A673 (cell line): ENCODE measurements around the gene PDE6A. TPM values are rescaled to one million over a fixed set of nuclear protein-coding genes. Genes with fewer than 3 reads are reported as not detected.

Experiments used
- BruUV-seq: library from RNA; stranded (reverse); fragments of 400-500 nt; replicated peaks from 2 replicates; lab custom pipeline; 2021; lab: Mats Ljungman, UMichigan
- CTCF ChIA-PET: fragments of 300-600 bp; sonication (Branson Sonifier 250); formaldehyde crosslinking; loops from one replicate; lab custom pipeline; 2022; ENCODE audit warnings: antibody characterized with exemption; lab: Charles Lee
- POLR2A ChIA-PET: fragments of 300-600 bp; sonication (Branson Sonifier 250); formaldehyde crosslinking; loops from one replicate; lab custom pipeline; 2022; ENCODE audit warnings: antibody characterized with exemption; ENCODE audit not compliant: low non-redundant PET; lab: Charles Lee
- DNase-seq: peaks from one replicate; pipeline ENCODE4 v3.0.0-alpha.2; 2015; ENCODE audit warnings: low spot score
- H3K27ac ChIP-seq: fragments of 200-600 bp; sonication (generic); 2 replicates; pipeline ENCODE4 v1.5.1; 2016; ENCODE audit warnings: mixed run types, low read depth, mild to moderate bottlenecking, mixed read lengths, antibody characterized with exemption, low read length; ENCODE audit not compliant: poor library complexity, severe bottlenecking
- H3K27me3 ChIP-seq: fragments of 200-600 bp; sonication (generic); replicated peaks from 2 replicates; pipeline ENCODE4 v1.6.1; 2017; ENCODE audit warnings: mixed run types, low read depth, mild to moderate bottlenecking, mixed read lengths, antibody characterized with exemption, low read length; ENCODE audit not compliant: insufficient read depth, poor library complexity
- H3K36me3 ChIP-seq: fragments of 200-600 bp; sonication (generic); 2 replicates; pipeline ENCODE4 v1.6.1; 2016; ENCODE audit warnings: mixed run types, mild to moderate bottlenecking, mixed read lengths, antibody characterized with exemption, low read length; ENCODE audit not compliant: insufficient read depth, poor library complexity, severe bottlenecking
- H3K4me1 ChIP-seq: fragments of 200-600 bp; sonication (generic); 2 replicates; pipeline ENCODE4 v1.6.1; 2017; ENCODE audit warnings: mixed run types, mild to moderate bottlenecking, mixed read lengths, antibody characterized with exemption, low read length; ENCODE audit not compliant: insufficient read depth, poor library complexity, severe bottlenecking
- H3K4me3 ChIP-seq: fragments of 200-600 bp; sonication (generic); 2 replicates; pipeline ENCODE4 v1.5.1; 2016; ENCODE audit warnings: low read depth, mixed run types, mild to moderate bottlenecking, mixed read lengths, low read length; ENCODE audit not compliant: poor library complexity, severe bottlenecking
- H3K9me3 ChIP-seq: fragments of 200-600 bp; sonication (generic); 2 replicates; pipeline ENCODE4 v1.6.1; 2016; ENCODE audit warnings: mixed run types, low read depth, mild to moderate bottlenecking, mixed read lengths, antibody characterized with exemption, low read length; ENCODE audit not compliant: poor library complexity, severe bottlenecking
- CTCF ChIP-seq: fragments of 300-800, 200-600 bp; sonication (generic); conservative IDR thresholded peaks from 2 replicates; pipeline ENCODE4 v1.5.1; 2017; ENCODE audit warnings: low read depth, mild to moderate bottlenecking, antibody characterized with exemption, low read length, moderate library complexity, mixed read lengths
- EZH2 ChIP-seq: fragments of 200-600 bp; sonication (generic); IDR thresholded peaks from 2 replicates; pipeline ENCODE4 v1.6.1; 2017; ENCODE audit warnings: borderline replicate concordance, low read depth, mild to moderate bottlenecking, mixed read lengths, antibody characterized with exemption, low read length; ENCODE audit not compliant: poor library complexity, severe bottlenecking
- intact Hi-C: fragments of 100-400 bp; cut with micrococcal nuclease; formaldehyde crosslinking; loops from one replicate; pipeline ENCODE4 v1.10.0; 2022; ENCODE audit not compliant: unreplicated experiment
- total RNA-seq: library from RNA; stranded (reverse); gene quantifications from 2 replicates; pipeline ENCODE4 v1.2.3, GENCODE V29; 2021

PDE6A gene
- total RNA-seq, 1 experiment from 2014 or later: 0.49 TPM

GRCh38 chr5:149902177-149902576, 42.4 kb downstream of the PDE6A start:
- CTCF ChIA-PET: interaction anchor here (0.6 to 1.0 kb wide), 4 partner anchors 9 to 89 kb away, joined by 3 to 4 read pairs (median 4); no protein-coding TSS in a partner anchor
- intact Hi-C loops: no loop called here
- no TSS peak for BruUV-seq

GRCh38 chr5:149901511-149901910, 43.1 kb downstream of the PDE6A start:
- peak overlapping the region; percentile 34 for H3K27ac ChIP-seq
- ChIA-PET CTCF (interaction anchor here (0.6 to 1.0 kb wide), 2 partner anchors 9 to 89 kb away, joined by 3 to 4 read pairs; no protein-coding TSS in a partner anchor), POLR2A (interaction anchor here (0.6 kb wide), 1 partner anchor 257 kb away, joined by 7 read pairs; no protein-coding TSS in a partner anchor)
- no peaks in the 10 kb centered on the region for H3K9me3 ChIP-seq
- H3K4me1 ChIP-seq: peaks cover 8% of the 10 kb centered on the region
- H3K27me3 ChIP-seq: no peaks in the 10 kb centered on the region
- no peak for DNase-seq
- no peak for TF ChIP-seq EZH2
- TF ChIP-seq CTCF: no peak
- BruUV-seq: no TSS peak
- H3K36me3 ChIP-seq: no peaks in the 10 kb centered on the region
- H3K4me3 ChIP-seq: no peak overlapping the region
- intact Hi-C loops: no loop called here

More at GRCh38 chr5:149902177-149902576, 42.4 kb downstream of the PDE6A start:
- POLR2A ChIA-PET: interaction anchor here (0.6 kb wide), 1 partner anchor 256 kb away, joined by 7 read pairs; no protein-coding TSS in a partner anchor
- H3K36me3 ChIP-seq: no peaks in the 10 kb centered on the region
- no peaks in the 10 kb centered on the region for H3K27me3 ChIP-seq
- H3K4me1 ChIP-seq: peaks cover 8% of the 10 kb centered on the region
- no peak overlapping the region for H3K4me3 ChIP-seq
- TF ChIP-seq CTCF (peak; percentile 46; the same call in 1 of the 2 replicates), EZH2 (no peak)
- peak; percentile 56 for DNase-seq
- peak overlapping the region; percentile 34 for H3K27ac ChIP-seq
- no peaks in the 10 kb centered on the region for H3K9me3 ChIP-seq

GRCh38 chr5:149900390-149900789, 44.2 kb downstream of the PDE6A start:
- no peak for TF ChIP-seq CTCF
- no peak for TF ChIP-seq EZH2
- no peaks in the 10 kb centered on the region for H3K9me3 ChIP-seq
- intact Hi-C loops: no loop called here

More at GRCh38 chr5:149900390-149900789, 44.2 kb downstream of the PDE6A start:
- DNase-seq: no peak
- Histone ChIP-seq H3K36me3 (no peaks in the 10 kb centered on the region), H3K27ac (no peak overlapping the region), H3K27me3 (no peaks in the 10 kb centered on the region), H3K4me1 (peaks cover 8% of the 10 kb centered on the region), H3K4me3 (no peak overlapping the region)
- POLR2A ChIA-PET: interaction anchor here (0.6 kb wide), 1 partner anchor 140 kb away, joined by 6 read pairs; no protein-coding TSS in a partner anchor
- CTCF ChIA-PET: interaction anchor here (0.6 kb wide), 1 partner anchor 126 kb away, joined by 6 read pairs; no protein-coding TSS in a partner anchor
- no TSS peak for BruUV-seq
